ENCODE measurements around the gene METAP1.

DNA sequence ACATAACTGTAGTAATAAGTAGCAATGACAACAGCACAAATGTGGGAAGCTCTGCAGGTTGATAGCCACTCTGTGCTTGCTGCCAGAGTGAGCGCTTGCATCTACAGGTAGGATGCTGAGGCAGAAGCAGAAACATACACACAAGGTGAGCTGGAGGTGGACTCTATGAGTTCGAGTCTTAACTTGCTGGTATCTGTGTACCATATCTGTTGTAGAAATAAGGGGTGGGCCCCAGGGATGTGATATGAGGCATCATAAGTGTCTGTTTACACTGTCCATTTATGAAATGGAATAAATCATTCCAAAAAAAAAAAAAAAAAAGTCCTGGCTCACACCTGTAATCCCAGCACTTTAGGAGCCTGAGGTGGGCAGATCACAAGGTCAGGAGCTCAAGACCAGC, 33.8 kb upstream of the METAP1 start:
- TF ChIP-seq POLR2A (IDR thresholded peaks at IDR 0.05) = no peak
- TF ChIP-seq, protein P1, sequence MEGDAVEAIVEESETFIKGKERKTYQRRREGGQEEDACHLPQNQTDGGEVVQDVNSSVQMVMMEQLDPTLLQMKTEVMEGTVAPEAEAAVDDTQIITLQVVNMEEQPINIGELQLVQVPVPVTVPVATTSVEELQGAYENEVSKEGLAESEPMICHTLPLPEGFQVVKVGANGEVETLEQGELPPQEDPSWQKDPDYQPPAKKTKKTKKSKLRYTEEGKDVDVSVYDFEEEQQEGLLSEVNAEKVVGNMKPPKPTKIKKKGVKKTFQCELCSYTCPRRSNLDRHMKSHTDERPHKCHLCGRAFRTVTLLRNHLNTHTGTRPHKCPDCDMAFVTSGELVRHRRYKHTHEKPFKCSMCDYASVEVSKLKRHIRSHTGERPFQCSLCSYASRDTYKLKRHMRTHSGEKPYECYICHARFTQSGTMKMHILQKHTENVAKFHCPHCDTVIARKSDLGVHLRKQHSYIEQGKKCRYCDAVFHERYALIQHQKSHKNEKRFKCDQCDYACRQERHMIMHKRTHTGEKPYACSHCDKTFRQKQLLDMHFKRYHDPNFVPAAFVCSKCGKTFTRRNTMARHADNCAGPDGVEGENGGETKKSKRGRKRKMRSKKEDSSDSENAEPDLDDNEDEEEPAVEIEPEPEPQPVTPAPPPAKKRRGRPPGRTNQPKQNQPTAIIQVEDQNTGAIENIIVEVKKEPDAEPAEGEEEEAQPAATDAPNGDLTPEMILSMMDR (IDR thresholded peaks at IDR 0.05) = no peak

Measured in gastroesophageal sphincter (tissue), 3 donors.